ENCODE data around the gene JDP2.

Gene JDP2

GRCh38 chr14:75493592-75494087 lies 65.8 kb downstream of the JDP2 start:
- Histone ChIP-seq H2AK5ac (ENCODE audit: low read length) (no peak overlapping the region), H3K27ac (ENCODE audit: low read depth, low read length) (no peak overlapping the region), H3K27me3 (ENCODE audit: insufficient read depth, low read length, poor library complexity) (no peaks in the 10 kb centered on the region), H3K4me1 (ENCODE audit: control insufficient read depth, low read depth, low read length) (no peaks in the 10 kb centered on the region), H3K9ac (ENCODE audit: low read length) (no peak overlapping the region), H3K79me2 (ENCODE audit: control insufficient read depth, insufficient read depth, low read length) (no peaks in the 10 kb centered on the region), H3K36me3 (ENCODE audit: control insufficient read depth, insufficient read depth, low read length) (no peaks in the 10 kb centered on the region), H2BK120ac (ENCODE audit: low read depth, low read length) (no peak overlapping the region), H2BK5ac (ENCODE audit: low read length) (no peak overlapping the region), H3K4ac (ENCODE audit: low read depth, low read length) (no peak overlapping the region), H3K79me1 (ENCODE audit: low read length) (no peaks in the 10 kb centered on the region), H4K5ac (ENCODE audit: low read length) (no peak overlapping the region), H3K4me2 (ENCODE audit: low read length) (no peak overlapping the region), H2BK15ac (replicated peaks; ENCODE audit: low read depth) (no peak overlapping the region), H3K56ac (ENCODE audit: low read length) (no peak overlapping the region), H3K4me3 (ENCODE audit: low read length) (no peak overlapping the region), H4K8ac (ENCODE audit: low read depth, low read length) (no peak overlapping the region), H3K18ac (ENCODE audit: low read length) (no peak overlapping the region), H3K23ac (ENCODE audit: low read length) (no peak overlapping the region)
- no peak for DNase-seq
- WGBS (ENCODE audit: extremely low coverage, insufficient coverage, low lambda C conversion rate), result no CpG with 5 or more reads among the region's 8 CpGs

- H3K79me1 ChIP-seq (ENCODE audit: low read length), result no peaks in the 10 kb centered on the region
- no peak overlapping the region for H3K56ac ChIP-seq (ENCODE audit: low read length)
- no peak overlapping the region for H3K23ac ChIP-seq (ENCODE audit: low read length)
- no peak overlapping the region for H2BK5ac ChIP-seq (ENCODE audit: low read length)
- no peak overlapping the region for H3K4me3 ChIP-seq (ENCODE audit: low read length)
- H3K4me1 ChIP-seq (ENCODE audit: control insufficient read depth, low read depth, low read length), result no peaks in the 10 kb centered on the region
- H4K5ac ChIP-seq (ENCODE audit: low read length), result no peak overlapping the region
- no peaks in the 10 kb centered on the region for H3K36me3 ChIP-seq (ENCODE audit: control insufficient read depth, insufficient read depth, low read length)
- H4K8ac ChIP-seq (ENCODE audit: low read depth, low read length), result no peak overlapping the region
- no peak overlapping the region for H3K27ac ChIP-seq (ENCODE audit: low read depth, low read length)
- H2AK5ac ChIP-seq (ENCODE audit: low read length), result no peak overlapping the region
- H3K4me2 ChIP-seq (ENCODE audit: low read length), result no peak overlapping the region
- H3K9ac ChIP-seq (ENCODE audit: low read length), result no peak overlapping the region
- no peaks in the 10 kb centered on the region for H3K27me3 ChIP-seq (ENCODE audit: insufficient read depth, low read length, poor library complexity)
- no peaks in the 10 kb centered on the region for H3K79me2 ChIP-seq (ENCODE audit: control insufficient read depth, insufficient read depth, low read length)
- no peak overlapping the region for H3K18ac ChIP-seq (ENCODE audit: low read length)
- no peak overlapping the region for H2BK15ac ChIP-seq (replicated peaks; ENCODE audit: low read depth)
- WGBS (ENCODE audit: extremely low coverage, insufficient coverage, low lambda C conversion rate), result no CpG with 5 or more reads among the region's 5 CpGs
- no peak overlapping the region for H2BK120ac ChIP-seq (ENCODE audit: low read depth, low read length)
- H3K4ac ChIP-seq (ENCODE audit: low read depth, low read length), result no peak overlapping the region
- DNase-seq, result no peak
These were observed 67.1 kb downstream of the JDP2 start for GRCh38 chr14:75494896-75495295.

- H3K18ac ChIP-seq (ENCODE audit: low read length), result no peak overlapping the region
- H2AK5ac ChIP-seq (ENCODE audit: low read length), result no peak overlapping the region
- no peak overlapping the region for H3K27ac ChIP-seq (ENCODE audit: low read depth, low read length)
- no peak overlapping the region for H3K9ac ChIP-seq (ENCODE audit: low read length)
- no peaks in the 10 kb centered on the region for H3K79me2 ChIP-seq (ENCODE audit: control insufficient read depth, insufficient read depth, low read length)
- no peak overlapping the region for H4K8ac ChIP-seq (ENCODE audit: low read depth, low read length)
- no peaks in the 10 kb centered on the region for H3K36me3 ChIP-seq (ENCODE audit: control insufficient read depth, insufficient read depth, low read length)
- H3K56ac ChIP-seq (ENCODE audit: low read length), result no peak overlapping the region
- H3K79me1 ChIP-seq (ENCODE audit: low read length), result no peaks in the 10 kb centered on the region
- H3K4ac ChIP-seq (ENCODE audit: low read depth, low read length), result no peak overlapping the region
- H3K4me3 ChIP-seq (ENCODE audit: low read length), result no peak overlapping the region
- no peak for DNase-seq
- no CpG with 5 or more reads among the region's 3 CpGs for WGBS (ENCODE audit: extremely low coverage, insufficient coverage, low lambda C conversion rate)
- H2BK15ac ChIP-seq (replicated peaks; ENCODE audit: low read depth), result no peak overlapping the region
- no peak overlapping the region for H3K4me2 ChIP-seq (ENCODE audit: low read length)
- H2BK5ac ChIP-seq (ENCODE audit: low read length), result no peak overlapping the region
- H4K5ac ChIP-seq (ENCODE audit: low read length), result no peak overlapping the region
- H3K27me3 ChIP-seq (ENCODE audit: insufficient read depth, low read length, poor library complexity), result no peaks in the 10 kb centered on the region
- no peak overlapping the region for H2BK120ac ChIP-seq (ENCODE audit: low read depth, low read length)
- no peak overlapping the region for H3K23ac ChIP-seq (ENCODE audit: low read length)
- no peaks in the 10 kb centered on the region for H3K4me1 ChIP-seq (ENCODE audit: control insufficient read depth, low read depth, low read length)
These were observed 67.6 kb downstream of the JDP2 start for GRCh38 chr14:75495399-75495798.

DNA sequence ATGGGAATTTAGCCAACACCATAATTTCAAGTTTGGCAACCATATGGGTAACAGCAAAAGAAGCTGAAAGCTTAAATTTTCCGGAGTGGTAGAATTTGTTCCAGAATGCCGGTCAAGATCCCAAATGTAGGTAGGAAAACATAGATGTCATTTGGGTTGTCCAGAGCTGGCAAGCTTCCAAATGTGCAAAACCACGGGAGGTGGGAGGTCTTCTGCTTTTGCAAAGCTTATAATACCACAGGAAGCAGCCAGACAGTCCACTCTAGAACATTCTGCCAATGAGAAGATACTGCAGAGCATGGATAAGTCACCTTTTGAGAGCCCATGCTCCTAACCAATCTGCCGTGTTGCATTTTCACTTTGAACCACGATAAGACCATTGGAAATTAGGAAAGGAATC lies 68.1 kb downstream of the JDP2 start:
- no peaks in the 10 kb centered on the region for H3K79me1 ChIP-seq (ENCODE audit: low read length)
- H2AK5ac ChIP-seq (ENCODE audit: low read length), result no peak overlapping the region
- H3K79me2 ChIP-seq (ENCODE audit: control insufficient read depth, insufficient read depth, low read length), result no peaks in the 10 kb centered on the region
- H3K4me1 ChIP-seq (ENCODE audit: control insufficient read depth, low read depth, low read length), result no peaks in the 10 kb centered on the region
- no peak overlapping the region for H4K5ac ChIP-seq (ENCODE audit: low read length)
- no peak overlapping the region for H3K4me3 ChIP-seq (ENCODE audit: low read length)
- no peak overlapping the region for H3K23ac ChIP-seq (ENCODE audit: low read length)
- no peak overlapping the region for H3K4ac ChIP-seq (ENCODE audit: low read depth, low read length)
- WGBS (ENCODE audit: extremely low coverage, insufficient coverage, low lambda C conversion rate), result no CpG with 5 or more reads among the region's 5 CpGs
- H3K4me2 ChIP-seq (ENCODE audit: low read length), result no peak overlapping the region
- DNase-seq, result no peak
- H2BK5ac ChIP-seq (ENCODE audit: low read length), result no peak overlapping the region
- H3K27ac ChIP-seq (ENCODE audit: low read depth, low read length), result no peak overlapping the region
- H3K56ac ChIP-seq (ENCODE audit: low read length), result no peak overlapping the region
- no peak overlapping the region for H3K9ac ChIP-seq (ENCODE audit: low read length)
- no peaks in the 10 kb centered on the region for H3K27me3 ChIP-seq (ENCODE audit: insufficient read depth, low read length, poor library complexity)
- no peak overlapping the region for H4K8ac ChIP-seq (ENCODE audit: low read depth, low read length)
- H3K18ac ChIP-seq (ENCODE audit: low read length), result no peak overlapping the region
- no peak overlapping the region for H2BK120ac ChIP-seq (ENCODE audit: low read depth, low read length)
- no peaks in the 10 kb centered on the region for H3K36me3 ChIP-seq (ENCODE audit: control insufficient read depth, insufficient read depth, low read length)
- H2BK15ac ChIP-seq (replicated peaks; ENCODE audit: low read depth), result no peak overlapping the region

DNA sequence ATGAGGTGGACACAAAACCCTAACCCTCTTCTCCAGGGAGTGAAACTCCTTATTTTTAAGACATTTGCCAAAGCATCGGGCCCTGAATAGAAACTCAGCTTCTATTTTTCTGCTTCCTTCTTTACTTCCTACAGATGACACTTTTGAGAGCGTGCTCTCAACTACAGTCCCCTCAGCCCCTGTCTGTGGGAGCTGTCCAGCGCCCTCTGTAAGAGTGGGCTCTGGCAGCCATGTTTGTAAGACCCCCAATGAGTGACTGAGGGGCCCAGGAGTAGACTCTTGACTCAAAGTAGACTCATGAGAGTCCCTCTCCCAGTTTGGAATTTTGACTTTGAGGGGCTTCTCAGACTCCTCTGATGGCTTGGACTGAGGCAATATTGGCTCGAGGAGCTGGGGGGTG lies 68.9 kb downstream of the JDP2 start:
- no peaks in the 10 kb centered on the region for H3K79me2 ChIP-seq (ENCODE audit: control insufficient read depth, insufficient read depth, low read length)
- DNase-seq, result no peak
- no peak overlapping the region for H3K4me3 ChIP-seq (ENCODE audit: low read length)
- no peak overlapping the region for H2BK120ac ChIP-seq (ENCODE audit: low read depth, low read length)
- H3K27me3 ChIP-seq (ENCODE audit: insufficient read depth, low read length, poor library complexity), result no peaks in the 10 kb centered on the region
- no peak overlapping the region for H3K27ac ChIP-seq (ENCODE audit: low read depth, low read length)
- H3K4ac ChIP-seq (ENCODE audit: low read depth, low read length), result no peak overlapping the region
- no peak overlapping the region for H3K18ac ChIP-seq (ENCODE audit: low read length)
- H2AK5ac ChIP-seq (ENCODE audit: low read length), result no peak overlapping the region
- H4K5ac ChIP-seq (ENCODE audit: low read length), result no peak overlapping the region
- no peak overlapping the region for H3K9ac ChIP-seq (ENCODE audit: low read length)
- peak overlapping the region; percentile 66 for H3K23ac ChIP-seq (ENCODE audit: low read length)
- H3K56ac ChIP-seq (ENCODE audit: low read length), result no peak overlapping the region
- H2BK15ac ChIP-seq (replicated peaks; ENCODE audit: low read depth), result no peak overlapping the region
- H3K79me1 ChIP-seq (ENCODE audit: low read length), result no peaks in the 10 kb centered on the region
- H3K4me2 ChIP-seq (ENCODE audit: low read length), result no peak overlapping the region
- no peaks in the 10 kb centered on the region for H3K36me3 ChIP-seq (ENCODE audit: control insufficient read depth, insufficient read depth, low read length)
- H3K4me1 ChIP-seq (ENCODE audit: control insufficient read depth, low read depth, low read length), result no peaks in the 10 kb centered on the region
- H4K8ac ChIP-seq (ENCODE audit: low read depth, low read length), result no peak overlapping the region
- no peak overlapping the region for H2BK5ac ChIP-seq (ENCODE audit: low read length)
- WGBS (ENCODE audit: extremely low coverage, insufficient coverage, low lambda C conversion rate), result no CpG with 5 or more reads among the region's 4 CpGs

GRCh38 chr14:75497191-75497590 lies 69.4 kb downstream of the JDP2 start:
- no peak overlapping the region for H3K4ac ChIP-seq (ENCODE audit: low read depth, low read length)
- no peak overlapping the region for H3K4me3 ChIP-seq (ENCODE audit: low read length)
- WGBS (ENCODE audit: extremely low coverage, insufficient coverage, low lambda C conversion rate), result no CpG with 5 or more reads among the region's 4 CpGs
- no peaks in the 10 kb centered on the region for H3K79me1 ChIP-seq (ENCODE audit: low read length)
- no peak overlapping the region for H3K9ac ChIP-seq (ENCODE audit: low read length)
- no peaks in the 10 kb centered on the region for H3K4me1 ChIP-seq (ENCODE audit: control insufficient read depth, low read depth, low read length)
- H3K4me2 ChIP-seq (ENCODE audit: low read length), result no peak overlapping the region
- H3K56ac ChIP-seq (ENCODE audit: low read length), result no peak overlapping the region
- DNase-seq, result no peak
- no peak overlapping the region for H2AK5ac ChIP-seq (ENCODE audit: low read length)
- no peak overlapping the region for H2BK5ac ChIP-seq (ENCODE audit: low read length)
- no peak overlapping the region for H2BK120ac ChIP-seq (ENCODE audit: low read depth, low read length)
- no peak overlapping the region for H4K8ac ChIP-seq (ENCODE audit: low read depth, low read length)
- no peaks in the 10 kb centered on the region for H3K79me2 ChIP-seq (ENCODE audit: control insufficient read depth, insufficient read depth, low read length)
- no peak overlapping the region for H2BK15ac ChIP-seq (replicated peaks; ENCODE audit: low read depth)
- no peak overlapping the region for H4K5ac ChIP-seq (ENCODE audit: low read length)
- H3K27me3 ChIP-seq (ENCODE audit: insufficient read depth, low read length, poor library complexity), result no peaks in the 10 kb centered on the region
- H3K36me3 ChIP-seq (ENCODE audit: control insufficient read depth, insufficient read depth, low read length), result no peaks in the 10 kb centered on the region
- no peak overlapping the region for H3K23ac ChIP-seq (ENCODE audit: low read length)
- H3K27ac ChIP-seq (ENCODE audit: low read depth, low read length), result no peak overlapping the region
- no peak overlapping the region for H3K18ac ChIP-seq (ENCODE audit: low read length)
